HCT116 (cell line): Measurements from ENCODE around the gene GBX1. TPM values are rescaled to one million over a fixed set of nuclear protein-coding genes. Genes with fewer than 3 reads are reported as not detected.

Source experiments
- ATAC-seq: fragments of 200-7000 bp; cut with Tn5 transposase; 2 replicates; pipeline ENCODE4 v1.9.1; 2020; ENCODE audit warnings: mild to moderate bottlenecking, moderate library complexity
- BruUV-seq: library from RNA; stranded (reverse); fragments of 400-500 nt; replicated peaks from 2 replicates; lab custom pipeline; 2021; lab: Mats Ljungman, UMichigan
- CTCF ChIA-PET: fragments of 300-600 bp; sonication (Branson Sonifier 250); formaldehyde crosslinking; loops from one replicate; lab custom pipeline; 2021; ENCODE audit warnings: antibody characterized with exemption; lab: Charles Lee
- POLR2A ChIA-PET: fragments of 300-600, 350-600 bp; sonication (Branson Sonifier 250); formaldehyde crosslinking; loops from one replicate; lab custom pipeline; 2021; ENCODE audit warnings: antibody characterized with exemption; lab: Charles Lee
- RAD21 ChIA-PET, 2 experiments: fragments of 300-600 bp; sonication (Branson Sonifier 250); formaldehyde crosslinking; loops; one replicate each; lab custom pipeline; 2023; ENCODE audit warnings: low total read pairs in 2 of 2; ENCODE audit not compliant: uncharacterized antibody in 2 of 2, unreplicated experiment in 2 of 2, low non-redundant PET in 1 of 2; lab: Charles Lee
- DNase-seq: peaks from one replicate; pipeline ENCODE4 v3.0.0-alpha.2; 2010; ENCODE audit warnings: low read depth, low spot score
- H2AFZ ChIP-seq: fragments of 200-600 bp; shearing (Covaris generic), sonication (generic); 2 replicates; pipeline ENCODE4 v1.6.1; 2017; ENCODE audit warnings: low read depth, mixed run types, mixed read lengths, antibody characterized with exemption, low read length; ENCODE audit not compliant: poor library complexity, severe bottlenecking
- H3K27ac ChIP-seq: 2 replicates; pipeline ENCODE4 v1.5.1; 2012; ENCODE audit warnings: low read depth, low read length
- H3K27me3 ChIP-seq: fragments of 200-600 bp; sonication (generic); 2 replicates; pipeline ENCODE4 v1.6.1; 2016; ENCODE audit warnings: mixed run types, low read length, mixed read lengths; ENCODE audit not compliant: insufficient read depth
- H3K36me3 ChIP-seq, 2 experiments: fragments of 200-500 bp in 1 of 2; fragments of 200-600 bp in 1 of 2; sonication (Bioruptor generic) in 1 of 2; sonication (generic) in 1 of 2; 2 replicates each; pipeline versions ENCODE4 v1.5.1 to v1.6.1; 2014 to 2016; ENCODE audit warnings: low read length in 2 of 2, inconsistent platforms in 1 of 2, mixed read lengths in 1 of 2, mixed run types in 1 of 2; ENCODE audit not compliant: insufficient read depth in 2 of 2, control insufficient read depth in 1 of 2
- H3K4me1 ChIP-seq, 2 experiments: fragments of 200-600 bp in 1 of 2; sonication (generic) in 1 of 2; 2 replicates each; pipeline versions ENCODE4 v1.5.1 to v1.6.1; 2012 to 2017; ENCODE audit warnings: low read length in 2 of 2, inconsistent platforms in 1 of 2, mild to moderate bottlenecking in 1 of 2, mixed read lengths in 1 of 2, mixed run types in 1 of 2, moderate library complexity in 1 of 2; ENCODE audit not compliant: insufficient read depth in 2 of 2, control insufficient read depth in 1 of 2
- H3K4me2 ChIP-seq: fragments of 200-600 bp; sonication (generic); 2 replicates; pipeline ENCODE4 v1.6.1; 2017; ENCODE audit warnings: mixed run types, low read length, mixed read lengths
- H3K4me3 ChIP-seq, 2 experiments: fragments of 200-600 bp in 1 of 2; sonication (generic) in 1 of 2; replicated peaks in 1 of 2; 2 replicates each; pipeline ENCODE4 v1.5.1; 2011 to 2016; ENCODE audit warnings: low read length in 2 of 2, control low read depth in 1 of 2, low read depth in 1 of 2, mild to moderate bottlenecking in 1 of 2, mixed read lengths in 1 of 2, mixed run types in 1 of 2
- H3K79me2 ChIP-seq: fragments of 200-600 bp; sonication (generic); 2 replicates; pipeline ENCODE4 v1.6.1; 2017; ENCODE audit warnings: mild to moderate bottlenecking, mixed run types, low read length, moderate library complexity, mixed read lengths; ENCODE audit not compliant: insufficient read depth
- H3K9ac ChIP-seq: fragments of 200-600 bp; sonication (generic); 2 replicates; pipeline ENCODE4 v1.6.1; 2016; ENCODE audit warnings: low read length, mixed read lengths
- H3K9me2 ChIP-seq: fragments of 200-600 bp; sonication (generic), shearing (Covaris generic); 2 replicates; pipeline ENCODE4 v1.6.1; 2017; ENCODE audit warnings: mixed run types, mild to moderate bottlenecking, moderate library complexity; ENCODE audit not compliant: insufficient read depth
- H3K9me3 ChIP-seq, 2 experiments: fragments of 200-500 bp in 1 of 2; fragments of 200-600 bp in 1 of 2; sonication (Bioruptor generic) in 1 of 2; sonication (generic) in 1 of 2; 2 replicates each; pipeline ENCODE4 v1.6.1; 2014 to 2017; ENCODE audit warnings: low read length in 2 of 2, mixed read lengths in 2 of 2, inconsistent platforms in 1 of 2, low read depth in 1 of 2, mild to moderate bottlenecking in 1 of 2, mixed run types in 1 of 2, moderate library complexity in 1 of 2; ENCODE audit not compliant: control insufficient read depth in 1 of 2, insufficient read depth in 1 of 2
- H4K20me1 ChIP-seq: fragments of 200-600 bp; sonication (generic), shearing (Covaris generic); 2 replicates; pipeline ENCODE4 v1.6.1; 2017; ENCODE audit warnings: mixed run types, mild to moderate bottlenecking, moderate library complexity; ENCODE audit not compliant: insufficient read depth
- CEBPB ChIP-seq: IDR thresholded peaks from 2 replicates; pipeline ENCODE4 v1.6.1; 2012; ENCODE audit warnings: low read depth
- POLR2AphosphoS5 ChIP-seq: IDR thresholded peaks from 2 replicates; pipeline ENCODE4 v1.6.1; 2011; ENCODE audit warnings: mild to moderate bottlenecking, low read depth, low read length, moderate library complexity
- YY1 ChIP-seq: IDR thresholded peaks from 2 replicates; pipeline ENCODE4 v1.6.1; 2011; ENCODE audit warnings: low read length, low read depth, moderate library complexity, mild to moderate bottlenecking; ENCODE audit not compliant: insufficient replicate concordance; ENCODE audit errors: extremely low read depth
- intact Hi-C: fragments of 100-400 bp; cut with micrococcal nuclease; formaldehyde crosslinking; loops from 2 replicates; pipeline ENCODE4 v1.10.0; 2022
- total RNA-seq: library from RNA; stranded (reverse); gene quantifications from one replicate; pipeline ENCODE4 v1.2.1, GENCODE V29; 2021; ENCODE audit not compliant: unreplicated experiment

GBX1 gene
- total RNA-seq, 1 experiment from 2014 or later, result 0.86 TPM

DNA sequence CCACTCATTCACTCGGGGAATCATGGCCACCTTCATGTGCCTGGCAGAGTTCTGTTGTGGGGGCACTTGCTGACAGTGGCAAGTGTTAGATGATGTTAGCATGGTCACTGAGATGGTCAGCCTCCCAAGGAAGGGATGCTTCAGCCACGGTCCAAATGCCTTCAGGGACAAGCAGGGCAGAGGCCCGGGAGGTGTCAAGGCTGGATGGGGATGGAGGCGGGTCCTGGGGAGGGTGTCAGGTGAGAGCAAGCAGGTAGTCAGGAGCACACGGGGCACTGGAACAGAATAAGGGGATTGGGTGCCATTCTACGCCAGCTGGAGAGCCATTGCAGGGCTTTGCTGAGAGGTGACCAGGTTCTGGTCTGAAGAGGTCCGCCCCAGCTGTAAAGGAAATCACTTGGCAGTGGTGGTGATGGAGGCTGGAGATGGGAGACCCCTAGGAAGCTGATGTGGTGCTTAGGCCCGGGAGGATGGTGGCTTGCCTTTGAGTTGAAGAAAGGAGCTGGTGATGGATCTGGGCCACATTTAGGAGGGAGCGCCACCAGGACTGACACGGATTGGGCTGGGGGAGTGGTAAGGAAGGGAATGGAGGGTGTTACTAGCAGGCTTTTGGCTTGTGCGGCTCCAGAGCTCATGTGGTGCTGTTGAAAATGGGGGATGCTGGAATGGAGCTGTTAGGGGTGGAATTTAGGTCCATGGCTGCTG lies 57.1 kb downstream of the GBX1 start:
- RAD21 ChIA-PET, result interaction anchor here (0.5 to 1.3 kb wide), 5 partner anchors 25 to 205 kb away, joined by 3 read pairs; partner anchors contain the start of gene AGAP3 (in 1 of the 2)
- Histone ChIP-seq H3K36me3 (no peaks in the 10 kb centered on the region), H3K27me3 (no peaks in the 10 kb centered on the region), H3K79me2 (peaks cover 72% of the 10 kb centered on the region), H4K20me1 (no peaks in the 10 kb centered on the region; the same call in 1 of the 2 replicates), H3K27ac (peak overlapping the region; percentile 17; the same call in 1 of the 2 replicates), H3K9me2 (no peaks in the 10 kb centered on the region), H3K9me3 (no peaks in the 10 kb centered on the region), H3K4me2 (no peak overlapping the region; the same call in 1 of the 2 replicates), H2AFZ (no peak overlapping the region), H3K4me1 (peaks cover 28 to 63% of the 10 kb centered on the region in 2 experiments), H3K9ac (no peak overlapping the region), H3K4me3 (no peak overlapping the region)
- BruUV-seq, result no TSS peak
- CTCF ChIA-PET, result interaction anchor here (0.9 to 4.5 kb wide), 15 partner anchors 14 to 212 kb away, joined by 3 to 25 read pairs (median 5); partner anchors contain the start of genes ABCB8, ATG9B, FASTK and GBX1
- intact Hi-C loops, result loop anchor here (5.0 kb wide), 2 partner anchors 83 to 333 kb away; partner anchors contain the start of gene ABCB8
- POLR2A ChIA-PET, result interaction anchor here (0.6 to 1.3 kb wide), 2 partner anchors 16 to 331 kb away, joined by 3 to 4 read pairs; no protein-coding TSS in a partner anchor
- TF ChIP-seq CEBPB (no peak), YY1 (no peak), POLR2AphosphoS5 (0 out of 2 replicates have a peak, but pooled peaks have one; percentile 17)
- no peak for DNase-seq
- no peak for ATAC-seq
